Smooth muscle cell of the brain vasculature (primary cell): ENCODE data around the gene KSR2.
"Not testable (repeated sequence)": the region's sequence is repeated elsewhere in the genome, so short reads cannot be mapped to it uniquely, and the experiment has no call there.

Source experiments
- DNase-seq: peaks from one replicate; pipeline ENCODE4 v3.0.0-alpha.2; 2012; ENCODE audit warnings: low read depth, low spot score

Gene KSR2

GRCh38 chr12:117821480-117822175, 147.2 kb downstream of the KSR2 start:
- no peak for DNase-seq

GRCh38 chr12:117820216-117820907, 148.4 kb downstream of the KSR2 start:
- no peak for DNase-seq

GRCh38 chr12:117819160-117819559, 149.6 kb downstream of the KSR2 start:
- no peak for DNase-seq

- no peak for DNase-seq
Observed at GRCh38 chr12:117818400-117818799, 150.4 kb downstream of the KSR2 start.

GRCh38 chr12:117809509-117809908, 159.3 kb downstream of the KSR2 start:
- DNase-seq = no peak

- no peak for DNase-seq
Observed at GRCh38 chr12:117807946-117808345, 160.8 kb downstream of the KSR2 start.

GRCh38 chr12:117807355-117807754, 161.4 kb downstream of the KSR2 start:
- DNase-seq = no peak

GRCh38 chr12:117805865-117806264, 162.9 kb downstream of the KSR2 start:
- DNase-seq = no peak

GRCh38 chr12:117803001-117803400, 165.8 kb downstream of the KSR2 start:
- DNase-seq = no peak

GRCh38 chr12:117800711-117801110, 168.1 kb downstream of the KSR2 start:
- not testable (repeated sequence) for DNase-seq

- no peak for DNase-seq
Observed at GRCh38 chr12:117797202-117797601, 171.6 kb downstream of the KSR2 start.

- no peak for DNase-seq
Observed at GRCh38 chr12:117792877-117793424, 175.8 kb downstream of the KSR2 start.

- DNase-seq = no peak
Observed at GRCh38 chr12:117792471-117792870, 176.3 kb downstream of the KSR2 start.

GRCh38 chr12:117790948-117791347, 177.8 kb downstream of the KSR2 start:
- DNase-seq = no peak

- DNase-seq = no peak
Observed at GRCh38 chr12:117790198-117790597, 178.6 kb downstream of the KSR2 start.

GRCh38 chr12:117789195-117789912, 179.4 kb downstream of the KSR2 start:
- DNase-seq = no peak

- no peak for DNase-seq
Observed at GRCh38 chr12:117778656-117779055, 190.1 kb downstream of the KSR2 start.

- no peak for DNase-seq
Observed at GRCh38 chr12:117774941-117775775, 193.6 kb downstream of the KSR2 start.

GRCh38 chr12:117768860-117769259, 199.9 kb downstream of the KSR2 start:
- no peak for DNase-seq

- no peak for DNase-seq
Observed at GRCh38 chr12:117766008-117766407, 202.8 kb downstream of the KSR2 start.

GRCh38 chr12:117762143-117762542, 206.6 kb downstream of the KSR2 start:
- DNase-seq = no peak
